GM12864 (cell line): ENCODE data around the gene DSCAM.

Experiments
- DNase-seq: peaks from one replicate; pipeline ENCODE4 v3.0.0-alpha.2; 2011; ENCODE audit warnings: low read depth
- H3K4me3 ChIP-seq: 2 replicates; pipeline ENCODE4 v1.5.1; 2011; ENCODE audit warnings: mild to moderate bottlenecking, low read depth, low read length, control low read depth
- TF ChIP-seq, protein P1 (sequence below): IDR thresholded peaks from 2 replicates; pipeline ENCODE4 v1.5.1; 2011; ENCODE audit warnings: low read depth, mild to moderate bottlenecking, moderate library complexity, low read length, control low read depth, inconsistent platforms; ENCODE audit errors: missing control alignments

The DSCAM gene

DNA sequence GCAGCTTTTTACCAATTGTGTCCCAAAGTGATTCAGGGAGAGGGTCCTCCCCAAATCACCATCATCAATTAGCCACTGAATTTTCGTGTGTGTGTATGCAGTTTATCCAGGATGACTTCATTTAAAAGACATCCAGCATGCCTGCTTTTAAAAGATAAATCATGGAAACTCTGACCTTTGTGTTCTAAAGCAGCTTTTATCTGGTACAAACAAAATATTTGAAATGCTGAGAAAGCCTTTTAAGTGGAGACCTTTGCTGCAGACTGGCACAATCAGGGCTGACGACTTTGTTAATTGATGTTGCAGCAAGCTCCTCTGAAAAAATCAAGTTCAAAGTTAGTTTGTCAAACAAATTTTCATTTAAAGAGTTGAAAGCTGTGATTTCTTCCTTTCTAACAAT lies 875.0 kb downstream of the DSCAM start:
- DNase-seq = no peak
- TF ChIP-seq, protein P1, sequence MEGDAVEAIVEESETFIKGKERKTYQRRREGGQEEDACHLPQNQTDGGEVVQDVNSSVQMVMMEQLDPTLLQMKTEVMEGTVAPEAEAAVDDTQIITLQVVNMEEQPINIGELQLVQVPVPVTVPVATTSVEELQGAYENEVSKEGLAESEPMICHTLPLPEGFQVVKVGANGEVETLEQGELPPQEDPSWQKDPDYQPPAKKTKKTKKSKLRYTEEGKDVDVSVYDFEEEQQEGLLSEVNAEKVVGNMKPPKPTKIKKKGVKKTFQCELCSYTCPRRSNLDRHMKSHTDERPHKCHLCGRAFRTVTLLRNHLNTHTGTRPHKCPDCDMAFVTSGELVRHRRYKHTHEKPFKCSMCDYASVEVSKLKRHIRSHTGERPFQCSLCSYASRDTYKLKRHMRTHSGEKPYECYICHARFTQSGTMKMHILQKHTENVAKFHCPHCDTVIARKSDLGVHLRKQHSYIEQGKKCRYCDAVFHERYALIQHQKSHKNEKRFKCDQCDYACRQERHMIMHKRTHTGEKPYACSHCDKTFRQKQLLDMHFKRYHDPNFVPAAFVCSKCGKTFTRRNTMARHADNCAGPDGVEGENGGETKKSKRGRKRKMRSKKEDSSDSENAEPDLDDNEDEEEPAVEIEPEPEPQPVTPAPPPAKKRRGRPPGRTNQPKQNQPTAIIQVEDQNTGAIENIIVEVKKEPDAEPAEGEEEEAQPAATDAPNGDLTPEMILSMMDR = no peak
- H3K4me3 ChIP-seq = no peak overlapping the region

DNA sequence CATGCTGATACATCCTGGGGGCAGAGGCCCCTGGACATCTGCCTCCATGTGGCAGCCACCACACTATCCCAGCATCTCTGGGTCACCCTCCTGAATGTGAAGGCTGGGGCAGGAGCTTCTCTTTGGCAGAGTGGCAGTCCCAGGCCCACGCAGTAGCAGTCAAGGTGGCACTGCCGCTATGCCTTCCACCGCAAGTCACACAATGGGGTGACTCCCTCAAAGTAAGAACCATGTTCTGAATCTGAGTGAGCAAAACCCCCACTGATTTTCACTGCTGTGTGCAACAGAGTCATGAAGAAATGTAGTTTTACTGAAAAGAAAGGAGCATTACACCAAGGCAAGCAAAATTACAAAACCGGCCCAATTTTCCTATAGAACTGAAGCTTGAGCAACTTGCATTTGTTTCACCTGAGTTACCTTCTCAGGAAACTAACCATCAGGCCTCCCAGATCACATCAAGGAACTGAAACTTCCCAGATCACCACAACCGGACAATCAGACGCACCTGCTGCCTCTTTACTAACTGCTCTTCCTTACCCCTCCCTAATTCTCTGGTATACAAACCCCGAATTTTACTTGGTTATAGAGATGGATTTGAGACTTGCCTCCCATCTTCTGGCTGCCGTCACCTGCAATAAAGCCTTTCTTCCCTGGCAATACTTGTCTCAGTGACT lies 877.1 kb downstream of the DSCAM start:
- no peak for DNase-seq
- H3K4me3 ChIP-seq = no peak overlapping the region
- TF ChIP-seq, protein P1 = no peak

DNA sequence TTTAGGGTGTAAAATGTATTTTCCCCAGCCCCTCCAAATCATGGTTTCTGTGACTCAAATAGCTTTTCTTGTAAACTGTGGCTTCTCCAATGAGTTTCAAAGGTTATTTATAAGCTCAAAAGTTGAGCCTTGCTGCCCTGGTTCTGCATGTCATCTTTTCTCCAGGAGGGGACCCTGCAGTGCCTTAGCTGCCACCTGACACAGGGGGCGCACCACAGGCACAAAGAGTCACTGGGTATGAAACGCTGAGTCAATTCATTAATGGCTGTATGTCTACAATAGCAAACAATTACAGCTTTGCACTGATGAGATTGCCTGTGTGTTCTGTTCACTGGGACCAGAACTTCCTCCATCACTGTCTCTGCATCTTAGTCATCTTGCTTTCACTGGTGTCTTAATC lies 878.9 kb downstream of the DSCAM start:
- H3K4me3 ChIP-seq = no peak overlapping the region
- DNase-seq = no peak
- TF ChIP-seq, protein P1 = no peak

DNA sequence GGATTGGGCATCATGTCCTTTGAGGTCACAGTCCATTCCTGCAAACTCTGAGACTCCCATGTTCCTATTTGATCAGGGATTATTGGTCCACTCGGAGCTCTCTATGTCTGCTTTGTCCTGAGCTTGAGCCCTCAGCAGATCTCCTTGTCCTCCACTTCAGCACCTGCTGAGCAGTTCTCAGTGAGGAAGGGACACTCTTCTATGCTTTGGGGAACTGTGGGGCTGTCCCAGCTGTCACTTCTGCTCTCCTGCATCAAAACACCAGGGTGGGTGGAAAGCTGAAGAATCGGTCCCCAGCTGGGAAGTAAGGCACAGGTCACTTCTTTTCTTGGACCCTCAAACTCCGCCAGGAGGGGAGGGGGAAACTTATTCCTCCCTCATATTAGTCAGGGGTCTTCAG lies 880.2 kb downstream of the DSCAM start:
- no peak overlapping the region for H3K4me3 ChIP-seq
- no peak for DNase-seq
- TF ChIP-seq, protein P1 = no peak

DNA sequence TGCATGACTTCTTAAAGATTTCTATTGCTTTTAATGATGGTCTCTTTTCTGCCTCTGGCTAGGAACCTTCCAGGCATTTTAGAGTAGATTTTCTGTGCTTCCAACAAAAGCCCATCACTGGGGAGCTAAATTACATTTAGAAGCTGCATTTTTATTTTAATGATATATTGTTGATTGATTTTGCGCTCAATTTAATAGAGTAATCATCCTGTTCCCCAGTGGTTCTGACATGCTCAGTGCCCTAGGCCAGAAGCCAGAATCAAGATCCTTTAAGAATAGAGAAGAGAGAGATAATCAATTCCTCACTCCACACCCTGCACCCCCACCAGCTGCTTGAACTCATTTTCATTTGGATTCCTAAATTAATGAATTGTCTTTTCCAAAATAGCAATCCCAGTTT lies 881.9 kb downstream of the DSCAM start:
- no peak for DNase-seq
- TF ChIP-seq, protein P1 = no peak

DNA sequence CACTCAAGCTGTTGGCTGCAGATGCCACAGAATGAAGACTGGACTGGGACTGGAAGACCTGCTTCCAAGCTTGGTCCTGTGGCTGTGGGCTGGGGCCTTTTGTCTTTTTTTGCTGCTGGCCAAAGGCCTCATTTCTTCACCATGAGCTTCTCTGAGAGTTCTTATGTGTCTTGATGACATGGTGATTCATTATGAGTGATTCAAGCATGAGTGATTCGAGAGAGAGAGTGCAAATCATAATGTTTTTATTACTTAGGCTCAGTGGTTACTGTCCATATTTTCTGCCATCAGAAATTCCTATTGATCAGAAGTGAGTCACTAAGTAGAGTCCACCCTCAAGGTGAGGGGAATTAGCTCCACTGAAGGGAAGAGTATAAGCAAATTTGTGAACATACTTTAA lies 885.7 kb downstream of the DSCAM start:
- TF ChIP-seq, protein P1 = no peak

More for the DNA sequence above, 881.9 kb downstream of the DSCAM start:
- H3K4me3 ChIP-seq = no peak overlapping the region

More for the DNA sequence above, 885.7 kb downstream of the DSCAM start:
- no peak for DNase-seq
- H3K4me3 ChIP-seq = no peak overlapping the region
